Measurements from ENCODE around the gene ABCF3. TPM values are rescaled to one million over a fixed set of nuclear protein-coding genes. Genes with fewer than 3 reads are reported as not detected.

ABCF3 gene
- total RNA-seq, 3 donors from 2014 or later, result 60.7 to 79.7 (median 72.3) TPM

GRCh38 chr3:184174646-184175492, 11.1 kb upstream of the ABCF3 start, which contains the start of gene AP2M1:
TSS of gene AP2M1 (plus strand) at chr3:184174855. CDS start at chr3:184176994, 2,139 bp downstream.
- intact Hi-C loops (cut with DNase I, micrococcal nuclease), result no loop called here
- TF ChIP-seq CTCF (IDR thresholded peaks at IDR 0.05), result no peak
- peaks cover 4% of the 10 kb centered on the region for H3K36me3 ChIP-seq (ENCODE audit: low read depth)

GRCh38 chr3:184175506-184175905, 10.5 kb upstream of the ABCF3 start:
- ATAC-seq (no peak), DNase-seq (no peak)
- Histone ChIP-seq H3K36me3 (ENCODE audit: low read depth) (peaks cover 6% of the 10 kb centered on the region), H3K9me3 (no peaks in the 10 kb centered on the region), H3K4me1 (ENCODE audit: low read depth) (peaks cover 19% of the 10 kb centered on the region), H3K4me3 (peak overlapping the region; percentile 79)
- intact Hi-C loops (cut with DNase I, micrococcal nuclease), result no loop called here
- TF ChIP-seq CTCF (IDR thresholded peaks at IDR 0.05), result no peak

More at GRCh38 chr3:184174646-184175492, 11.1 kb upstream of the ABCF3 start, which contains the start of gene AP2M1:
- peak; percentile 98 to 99 (median 99) for DNase-seq
- H3K4me3 ChIP-seq, result peak within 1 kb of the TSS; percentile 79
- peak; percentile 94 for ATAC-seq
- peaks cover 19% of the 10 kb centered on the region for H3K4me1 ChIP-seq (ENCODE audit: low read depth)
- H3K9me3 ChIP-seq, result no peaks in the 10 kb centered on the region

- ATAC-seq (no peak), DNase-seq (no peak)
- intact Hi-C loops (cut with DNase I, micrococcal nuclease), result no loop called here
- Histone ChIP-seq H3K9me3 (no peaks in the 10 kb centered on the region), H3K4me1 (ENCODE audit: low read depth) (peaks cover 19% of the 10 kb centered on the region), H3K4me3 (no peak overlapping the region), H3K36me3 (ENCODE audit: low read depth) (peaks cover 6% of the 10 kb centered on the region)
- no peak for TF ChIP-seq CTCF (IDR thresholded peaks at IDR 0.05)
Observed at GRCh38 chr3:184175981-184176376, 10.0 kb upstream of the ABCF3 start.

GRCh38 chr3:184176377-184177330, 9.3 kb upstream of the ABCF3 start:
- no peak for TF ChIP-seq CTCF (IDR thresholded peaks at IDR 0.05)
- Histone ChIP-seq H3K9me3 (no peaks in the 10 kb centered on the region), H3K4me3 (no peak overlapping the region), H3K4me1 (ENCODE audit: low read depth) (peaks cover 19% of the 10 kb centered on the region), H3K36me3 (ENCODE audit: low read depth) (peaks cover 8% of the 10 kb centered on the region)
- peak; percentile 1 for ATAC-seq
- intact Hi-C loops (cut with DNase I, micrococcal nuclease), result no loop called here
- peak in 2 of 3 donors; percentile 53 for DNase-seq

- Histone ChIP-seq H3K4me3 (no peak overlapping the region), H3K4me1 (ENCODE audit: low read depth) (peaks cover 19% of the 10 kb centered on the region), H3K9me3 (no peaks in the 10 kb centered on the region), H3K36me3 (ENCODE audit: low read depth) (peaks cover 14% of the 10 kb centered on the region)
- intact Hi-C loops (cut with DNase I, micrococcal nuclease), result no loop called here
- ATAC-seq, result no peak
- TF ChIP-seq CTCF (IDR thresholded peaks at IDR 0.05), result no peak
- DNase-seq, result no peak
Observed at GRCh38 chr3:184177331-184177731, 8.7 kb upstream of the ABCF3 start.

Data from mucosa of descending colon (tissue), 3 donors.